Astrocyte of the spinal cord (primary cell): ENCODE results near the gene DUSP5.

Source experiments
- DNase-seq: peaks from one replicate; pipeline ENCODE4 v3.0.0; 2011; ENCODE audit warnings: low read depth, low spot score
- H3K4me3 ChIP-seq: 2 replicates; pipeline ENCODE4 v1.5.1; 2011; ENCODE audit warnings: low read depth, mild to moderate bottlenecking, low read length, moderate library complexity
- in situ Hi-C: cut with HindIII; loops from 2 replicates; pipeline ENCODE4 v1.10.0; 2017; ENCODE audit warnings: low sequenced_read_pairs
- TF ChIP-seq, protein P1 (sequence below): IDR thresholded peaks from 2 replicates; pipeline ENCODE4 v1.5.1; 2012; ENCODE audit warnings: low read depth, mild to moderate bottlenecking, low read length, inconsistent platforms

Gene DUSP5

DNA sequence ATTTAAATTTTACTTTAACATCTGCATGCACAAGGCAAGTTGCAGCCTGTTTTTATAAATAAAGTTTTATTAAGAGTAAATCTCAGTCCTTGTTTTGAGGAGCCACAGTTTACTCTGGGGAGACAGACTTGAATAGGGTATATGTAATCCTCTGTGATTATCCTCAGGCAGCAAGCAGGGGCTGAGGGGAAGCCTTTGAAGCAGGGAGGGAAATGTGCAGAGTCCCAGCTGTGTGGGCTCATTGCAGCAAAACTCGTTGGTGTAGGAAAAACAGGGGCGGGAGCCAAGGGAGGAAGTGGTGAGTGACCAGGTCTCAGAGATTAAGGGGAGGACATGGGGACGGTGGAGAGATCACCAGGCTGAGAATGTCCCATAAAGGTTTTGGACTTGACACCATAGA is 35.4 kb downstream of the DUSP5 start:
- in situ Hi-C loops: no loop called here
- no peak overlapping the region for H3K4me3 ChIP-seq

DNA sequence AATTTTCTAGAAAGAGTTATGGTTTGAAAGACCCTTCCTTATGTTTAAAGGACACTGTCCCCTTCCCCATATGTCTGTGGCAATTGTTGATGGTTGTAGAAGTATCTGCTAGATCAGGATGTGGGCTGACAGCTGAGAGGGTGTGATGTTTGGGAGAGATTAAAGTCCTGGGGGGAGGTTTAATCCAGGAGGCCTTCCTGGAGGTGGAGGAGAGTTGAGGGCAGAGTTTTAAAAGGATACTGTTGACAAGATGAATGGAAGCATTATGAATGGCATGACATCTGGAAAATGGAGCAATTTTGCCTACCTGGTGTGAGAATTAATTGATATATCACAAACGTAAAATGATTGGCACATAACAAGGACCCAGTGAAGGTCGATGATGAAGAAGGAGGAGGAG is 36.9 kb downstream of the DUSP5 start:
- H3K4me3 ChIP-seq: no peak overlapping the region
- DNase-seq: no peak
- TF ChIP-seq, protein P1, sequence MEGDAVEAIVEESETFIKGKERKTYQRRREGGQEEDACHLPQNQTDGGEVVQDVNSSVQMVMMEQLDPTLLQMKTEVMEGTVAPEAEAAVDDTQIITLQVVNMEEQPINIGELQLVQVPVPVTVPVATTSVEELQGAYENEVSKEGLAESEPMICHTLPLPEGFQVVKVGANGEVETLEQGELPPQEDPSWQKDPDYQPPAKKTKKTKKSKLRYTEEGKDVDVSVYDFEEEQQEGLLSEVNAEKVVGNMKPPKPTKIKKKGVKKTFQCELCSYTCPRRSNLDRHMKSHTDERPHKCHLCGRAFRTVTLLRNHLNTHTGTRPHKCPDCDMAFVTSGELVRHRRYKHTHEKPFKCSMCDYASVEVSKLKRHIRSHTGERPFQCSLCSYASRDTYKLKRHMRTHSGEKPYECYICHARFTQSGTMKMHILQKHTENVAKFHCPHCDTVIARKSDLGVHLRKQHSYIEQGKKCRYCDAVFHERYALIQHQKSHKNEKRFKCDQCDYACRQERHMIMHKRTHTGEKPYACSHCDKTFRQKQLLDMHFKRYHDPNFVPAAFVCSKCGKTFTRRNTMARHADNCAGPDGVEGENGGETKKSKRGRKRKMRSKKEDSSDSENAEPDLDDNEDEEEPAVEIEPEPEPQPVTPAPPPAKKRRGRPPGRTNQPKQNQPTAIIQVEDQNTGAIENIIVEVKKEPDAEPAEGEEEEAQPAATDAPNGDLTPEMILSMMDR: no peak
- in situ Hi-C loops: no loop called here

More for the DNA sequence above, 35.4 kb downstream of the DUSP5 start:
- DNase-seq: no peak
- TF ChIP-seq, protein P1: no peak

DNA sequence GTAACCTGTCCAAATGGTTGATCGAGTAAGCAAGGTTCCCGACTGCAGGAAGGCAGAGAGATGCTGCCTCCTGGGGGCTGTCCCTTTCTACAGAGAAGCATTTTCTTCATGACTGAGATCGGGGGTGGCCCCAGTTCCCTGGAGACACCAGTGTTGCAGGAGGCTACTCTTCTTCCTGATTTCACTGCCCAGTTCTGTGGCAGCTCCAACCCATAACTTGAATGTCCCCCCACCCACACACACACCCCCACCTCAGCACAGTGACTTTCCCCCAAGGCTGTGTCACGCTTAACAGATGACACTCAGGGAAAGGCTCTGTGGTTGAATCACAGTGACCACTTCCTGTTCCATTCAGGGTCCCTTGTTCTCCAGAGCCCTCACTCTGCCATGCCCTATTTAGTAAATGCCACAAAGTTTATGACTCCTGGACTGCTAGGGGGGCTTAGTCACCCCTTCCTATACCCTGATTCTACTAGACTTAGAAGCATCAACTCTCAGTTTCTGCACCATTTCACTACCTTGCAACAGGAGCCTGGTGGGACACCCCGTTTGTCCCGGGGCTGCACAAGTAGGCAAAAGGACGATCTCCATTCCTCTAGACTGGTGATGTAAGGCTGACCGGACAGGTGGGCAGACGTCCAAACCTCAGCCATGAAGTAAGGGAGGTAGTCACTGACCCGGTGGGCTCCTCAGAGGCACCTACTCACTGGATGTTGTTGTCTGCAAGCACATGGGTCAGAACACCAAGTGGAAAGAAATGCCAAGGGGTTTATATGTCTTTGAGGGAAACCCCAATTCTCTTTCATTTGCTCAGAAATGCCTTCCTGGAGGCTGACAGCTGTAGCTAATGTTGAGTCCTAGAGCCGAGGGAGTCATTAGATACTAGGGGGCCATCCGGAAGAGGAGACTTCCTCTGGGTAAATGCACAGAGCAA is 38.5 kb downstream of the DUSP5 start:
- DNase-seq: peak; percentile 80
- in situ Hi-C loops: no loop called here
- no peak overlapping the region for H3K4me3 ChIP-seq
- TF ChIP-seq, protein P1: peak; percentile 38

DNA sequence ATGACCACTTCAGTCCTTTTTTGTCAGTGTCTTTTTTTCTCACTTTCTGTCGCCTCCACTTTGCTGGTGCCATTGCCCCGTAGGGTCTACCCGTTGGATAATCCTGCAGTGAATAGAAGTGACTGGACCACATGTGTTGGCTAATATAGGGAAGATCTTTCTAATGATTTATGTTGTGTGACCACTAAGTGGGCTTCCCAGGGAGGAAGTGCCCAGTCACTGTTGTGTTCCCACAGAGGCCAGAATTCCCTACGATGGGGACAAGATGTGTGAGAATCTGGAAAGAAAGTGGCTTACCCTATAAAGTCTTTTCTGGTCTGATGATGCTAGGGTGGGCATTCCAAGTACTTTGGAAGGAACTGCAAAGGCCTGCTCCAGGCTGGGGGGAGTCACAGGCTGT is 41.4 kb downstream of the DUSP5 start:
- in situ Hi-C loops: no loop called here
- TF ChIP-seq, protein P1: no peak

DNA sequence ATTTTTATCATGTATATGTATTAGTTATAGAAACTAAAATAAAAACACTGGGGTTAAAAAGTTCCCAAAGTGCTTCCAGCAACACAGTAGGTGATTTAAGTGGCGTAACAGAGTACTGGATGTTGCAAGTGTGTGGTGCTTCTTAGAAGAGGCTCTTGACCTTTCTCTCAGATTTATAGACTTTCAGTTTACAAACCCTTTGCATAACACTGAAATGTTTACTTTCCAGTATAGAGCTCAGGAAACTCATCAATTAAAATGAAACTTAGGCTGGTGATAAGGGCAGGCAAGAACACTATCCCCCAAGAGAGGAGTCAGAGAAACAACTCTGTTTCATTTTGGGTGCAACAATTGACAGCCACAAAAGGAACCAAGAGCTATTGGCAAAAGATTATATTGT is 42.3 kb downstream of the DUSP5 start:
- in situ Hi-C loops: no loop called here
- DNase-seq: no peak

More for the DNA sequence above, 41.4 kb downstream of the DUSP5 start:
- no peak for DNase-seq
- no peak overlapping the region for H3K4me3 ChIP-seq

DNA sequence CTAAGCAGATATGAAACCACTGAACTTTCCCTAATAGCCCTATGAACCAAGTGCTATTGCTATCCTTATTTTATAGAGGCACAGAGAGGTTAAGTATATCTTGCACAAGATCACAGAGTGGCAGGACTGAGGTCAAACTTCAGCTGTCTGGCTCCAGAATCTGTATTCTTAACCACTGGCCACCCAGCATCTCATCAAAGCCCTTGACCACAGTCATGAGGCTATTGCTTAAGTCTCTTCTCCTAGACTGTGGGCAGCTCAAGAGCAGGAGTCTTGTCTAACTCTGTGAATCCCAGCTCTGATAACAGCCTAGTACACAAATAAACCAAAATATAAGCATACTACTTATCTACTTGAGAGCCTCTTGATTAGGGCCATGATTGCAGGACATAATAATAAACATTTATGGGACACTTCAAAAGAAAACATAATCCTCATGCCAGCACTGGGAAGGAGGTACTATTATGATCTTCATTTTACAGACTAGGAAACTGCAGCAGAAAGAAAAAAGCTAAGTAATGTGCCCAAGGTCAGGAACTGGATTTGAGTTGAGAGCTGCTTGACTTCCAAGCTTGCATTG is 47.3 kb downstream of the DUSP5 start:
- H3K4me3 ChIP-seq: no peak overlapping the region
- TF ChIP-seq, protein P1: no peak
- in situ Hi-C loops: no loop called here
- peak; percentile 30 for DNase-seq

More for the DNA sequence above, 42.3 kb downstream of the DUSP5 start:
- no peak overlapping the region for H3K4me3 ChIP-seq
- TF ChIP-seq, protein P1: no peak
